Measurements from ENCODE around the gene WDR90.
A peak's percentile ranks its signal among the peaks of the same experiment; 100 is the strongest.

WDR90 gene

GRCh38 chr16:638836-639235, 10.3 kb upstream of the WDR90 start:
- DNase-seq (ENCODE audit: low read depth): no peak

GRCh38 chr16:640614-641013, 8.6 kb upstream of the WDR90 start:
- no peak for DNase-seq (ENCODE audit: low read depth)

GRCh38 chr16:641326-642188, 7.6 kb upstream of the WDR90 start, which contains the start of gene MCRIP2:
MCRIP2 (plus strand) TSS chr16:641828; CDS start chr16:641992, 164 bp downstream.
- peak; percentile 77 for DNase-seq (ENCODE audit: low read depth)

GRCh38 chr16:642189-643049, 6.7 kb upstream of the WDR90 start:
- peak; percentile 36 for DNase-seq (ENCODE audit: low read depth)

GRCh38 chr16:643050-643368, 6.2 kb upstream of the WDR90 start:
- no peak for DNase-seq (ENCODE audit: low read depth)

- DNase-seq (ENCODE audit: low read depth): no peak
Observed at GRCh38 chr16:644556-644955, 4.6 kb upstream of the WDR90 start.

GRCh38 chr16:645852-646678, 3.1 kb upstream of the WDR90 start:
- DNase-seq (ENCODE audit: low read depth): peak; percentile 28

- no peak for DNase-seq (ENCODE audit: low read depth)
Observed at GRCh38 chr16:646679-647172, 2.4 kb upstream of the WDR90 start.

GRCh38 chr16:647173-647902, 1.8 kb upstream of the WDR90 start:
- DNase-seq (ENCODE audit: low read depth): no peak

- DNase-seq (ENCODE audit: low read depth): peak; percentile 19
Observed at GRCh38 chr16:648071-648780, 939 bp upstream of the WDR90 start.

- no peak for DNase-seq (ENCODE audit: low read depth)
Observed at GRCh38 chr16:649631-650030, 466 bp downstream of the WDR90 start.

GRCh38 chr16:651844-652243, 2.7 kb downstream of the WDR90 start:
- no peak for DNase-seq (ENCODE audit: low read depth)

GRCh38 chr16:652454-653305, 3.5 kb downstream of the WDR90 start:
- DNase-seq (ENCODE audit: low read depth): no peak

GRCh38 chr16:654034-654433, 4.9 kb downstream of the WDR90 start:
- DNase-seq (ENCODE audit: low read depth): no peak

- no peak for DNase-seq (ENCODE audit: low read depth)
Observed at GRCh38 chr16:657487-657886, 8.3 kb downstream of the WDR90 start.

GRCh38 chr16:658679-659571, 9.8 kb downstream of the WDR90 start:
- DNase-seq (ENCODE audit: low read depth): no peak

GRCh38 chr16:659618-660017, 10.5 kb downstream of the WDR90 start:
- no peak for DNase-seq (ENCODE audit: low read depth)

- DNase-seq (ENCODE audit: low read depth): no peak
Observed at GRCh38 chr16:660132-660458, 10.9 kb downstream of the WDR90 start.

Measured in amniotic epithelial cell (primary cell).